ENCODE data around the gene ZWINT.

The ZWINT gene

DNA sequence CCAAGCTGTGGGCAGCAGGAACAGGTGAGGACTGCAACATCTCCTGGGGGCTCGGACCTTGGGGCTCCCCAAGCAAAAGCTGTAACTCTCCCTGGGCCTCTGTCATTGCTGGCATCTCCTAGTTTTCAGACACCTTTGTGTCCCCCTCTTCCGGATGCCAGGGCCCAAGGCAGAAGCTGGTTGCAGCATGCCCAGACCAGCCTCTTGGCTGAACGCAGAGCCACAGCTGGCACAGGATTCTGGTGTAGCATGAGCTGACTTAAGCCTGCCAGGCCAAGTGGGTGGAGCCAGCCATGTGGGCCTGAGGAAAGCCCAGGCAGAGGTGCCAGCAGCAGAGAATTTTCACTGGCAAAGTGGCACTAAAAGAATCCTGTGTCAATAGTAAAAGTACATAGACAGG lies 43.5 kb downstream of the ZWINT start:
- H3K9ac ChIP-seq (ENCODE audit: low read length): no peak overlapping the region
- H3K9me2 ChIP-seq (ENCODE audit: low read depth, low read length): no peaks in the 10 kb centered on the region
- H3K79me2 ChIP-seq (ENCODE audit: insufficient read depth, low read length): no peaks in the 10 kb centered on the region
- TF ChIP-seq EZH2 (IDR thresholded peaks at IDR 0.05; ENCODE audit: borderline replicate concordance, low read length) (no peak), CTCF (IDR thresholded peaks at IDR 0.05; ENCODE audit: low read length) (no peak)
- no peaks in the 10 kb centered on the region for H3K36me3 ChIP-seq (ENCODE audit: insufficient read depth, low read length)
- H3K27me3 ChIP-seq (ENCODE audit: insufficient read depth, low read length): no peaks in the 10 kb centered on the region
- no peak overlapping the region for H2AFZ ChIP-seq (ENCODE audit: low read length)
- H4K20me1 ChIP-seq (ENCODE audit: insufficient read depth, low read length): no peaks in the 10 kb centered on the region
- H3K4me1 ChIP-seq (ENCODE audit: insufficient read depth, low read length, severe bottlenecking): no peaks in the 10 kb centered on the region
- H3K4me3 ChIP-seq (ENCODE audit: low read depth, low read length, poor library complexity, severe bottlenecking): no peak overlapping the region
- H3K4me2 ChIP-seq (ENCODE audit: low read length): no peak overlapping the region
- H3F3A ChIP-seq (ENCODE audit: insufficient read depth, low read length): no peaks in the 10 kb centered on the region
- H3K9me3 ChIP-seq (ENCODE audit: low read length): no peaks in the 10 kb centered on the region
- no peak overlapping the region for H3K27ac ChIP-seq (ENCODE audit: low read depth, low read length, poor library complexity, severe bottlenecking)

- Histone ChIP-seq H3K36me3 (ENCODE audit: insufficient read depth, low read length) (no peaks in the 10 kb centered on the region), H3K9me3 (ENCODE audit: low read length) (no peaks in the 10 kb centered on the region), H3K9me2 (ENCODE audit: low read depth, low read length) (no peaks in the 10 kb centered on the region), H3K9ac (ENCODE audit: low read length) (no peak overlapping the region), H3K27ac (ENCODE audit: low read depth, low read length, poor library complexity, severe bottlenecking) (no peak overlapping the region), H3K4me2 (ENCODE audit: low read length) (no peak overlapping the region), H3K4me1 (ENCODE audit: insufficient read depth, low read length, severe bottlenecking) (no peaks in the 10 kb centered on the region), H3F3A (ENCODE audit: insufficient read depth, low read length) (no peaks in the 10 kb centered on the region), H3K4me3 (ENCODE audit: low read depth, low read length, poor library complexity, severe bottlenecking) (no peak overlapping the region), H3K79me2 (ENCODE audit: insufficient read depth, low read length) (no peaks in the 10 kb centered on the region), H3K27me3 (ENCODE audit: insufficient read depth, low read length) (no peaks in the 10 kb centered on the region), H4K20me1 (ENCODE audit: insufficient read depth, low read length) (no peaks in the 10 kb centered on the region), H2AFZ (ENCODE audit: low read length) (no peak overlapping the region)
- no peak for TF ChIP-seq EZH2 (IDR thresholded peaks at IDR 0.05; ENCODE audit: borderline replicate concordance, low read length)
Observed at GRCh38 chr10:56316603-56317002, 44.5 kb downstream of the ZWINT start.

All from OCI-LY1 (cell line).